Peyer's patch (tissue), 4 donors: ENCODE results near the gene PIK3R5. TPM values are rescaled to one million over a fixed set of nuclear protein-coding genes. Genes with fewer than 3 reads are reported as not detected.

ENCODE experiments used
- DNase-seq, 3 donors: peaks; one replicate each; pipeline ENCODE4 v3.0.0-alpha.2; 2017 to 2019
- H3K27ac ChIP-seq, 4 donors: fragments of 200-600 bp; sonication (generic); one replicate each; pipeline ENCODE4 v1.5.1; 2016 to 2019
- H3K27me3 ChIP-seq, 2 donors: fragments of 200-600 bp; sonication (generic); one replicate each; pipeline ENCODE4 v1.5.1; 2019
- H3K36me3 ChIP-seq, 3 donors: fragments of 200-600 bp; sonication (generic); one replicate each; pipeline ENCODE4 v1.5.1; 2016 to 2019
- H3K4me1 ChIP-seq, 4 donors: fragments of 200-600 bp; sonication (generic); one replicate each; pipeline ENCODE4 v1.5.1; 2016 to 2019
- H3K4me3 ChIP-seq, 4 donors: fragments of 200-600 bp; sonication (generic); 1 replicate in 3 of 4; 2 replicates in 1 of 4; pipeline ENCODE4 v1.5.1; 2016 to 2019; ENCODE audit warnings: mild to moderate bottlenecking in 1 of 4
- H3K9me3 ChIP-seq, 4 donors: fragments of 200-600 bp; sonication (generic); one replicate each; pipeline ENCODE4 v1.5.1; 2016 to 2019; ENCODE audit warnings: mild to moderate bottlenecking in 1 of 4
- POLR2A ChIP-seq, 2 donors: fragments of 450-650 bp; IDR thresholded peaks; one replicate each; pipeline ENCODE4 v1.5.1; 2017; ENCODE audit warnings: antibody characterized with exemption in 2 of 2, mild to moderate bottlenecking in 2 of 2, moderate library complexity in 2 of 2
- total RNA-seq, 4 donors: library from RNA; depleted of rRNA; stranded (reverse); fragments of >200 nt; gene quantifications; one replicate each; pipeline ENCODE4 v1.1.0, GENCODE V29; 2016
- TF ChIP-seq, protein P1 (sequence below), 6 experiments: fragments of 450-650 bp in 4 of 6; fragments of 200-600 bp in 2 of 6; sonication (generic) in 1 of 6; IDR thresholded peaks; one replicate each; pipeline ENCODE4 v1.5.1; 2017 to 2019; ENCODE audit warnings: antibody characterized with exemption in 6 of 6, mild to moderate bottlenecking in 3 of 6, moderate library complexity in 1 of 6

The PIK3R5 gene
- total RNA-seq, 4 donors from 2014 or later = 6.3 to 74.3 (median 10.3) TPM

DNA sequence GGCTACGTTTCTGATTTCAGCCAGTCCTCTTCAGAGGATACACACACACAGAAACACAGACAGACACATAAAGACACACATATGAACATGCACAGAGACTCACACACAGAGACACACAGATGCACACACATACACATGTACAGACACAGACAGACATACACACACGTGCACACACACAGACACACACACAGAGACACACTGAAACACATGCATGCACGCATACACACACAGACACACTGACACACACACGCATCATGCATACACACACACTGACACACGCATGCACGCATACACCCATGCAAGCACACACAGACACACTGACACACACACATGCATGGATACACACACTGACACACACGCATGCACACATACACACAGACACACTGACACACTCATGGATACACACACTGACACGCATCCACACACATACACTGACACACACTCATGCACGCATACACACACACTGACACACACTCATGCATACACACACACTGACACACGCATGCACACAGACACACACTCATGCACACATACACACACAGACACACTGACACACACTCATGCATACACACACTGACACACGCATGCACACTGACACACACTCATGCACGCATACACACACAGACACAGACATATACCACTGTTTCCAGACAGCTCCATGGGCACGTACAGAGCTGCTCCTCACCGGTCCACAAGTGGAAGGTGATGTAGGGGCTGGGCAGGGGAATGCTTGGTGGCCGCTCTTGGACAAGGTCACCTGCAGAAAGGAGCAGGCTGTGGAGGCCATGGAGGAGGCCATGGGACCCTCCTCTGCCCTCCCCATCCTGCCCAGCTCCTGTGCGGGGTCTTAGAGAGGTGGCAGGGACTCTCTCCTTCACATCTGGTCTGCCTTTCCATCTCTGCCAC is 136.2 kb downstream of the PIK3R5 start:
- H3K9me3 ChIP-seq = no peaks in the 10 kb centered on the region
- H3K27me3 ChIP-seq = peaks cover 0 to 4% of the 10 kb centered on the region in 2 donors
- H3K4me1 ChIP-seq = no peaks in the 10 kb centered on the region
- DNase-seq = no peak
- TF ChIP-seq, protein P1, sequence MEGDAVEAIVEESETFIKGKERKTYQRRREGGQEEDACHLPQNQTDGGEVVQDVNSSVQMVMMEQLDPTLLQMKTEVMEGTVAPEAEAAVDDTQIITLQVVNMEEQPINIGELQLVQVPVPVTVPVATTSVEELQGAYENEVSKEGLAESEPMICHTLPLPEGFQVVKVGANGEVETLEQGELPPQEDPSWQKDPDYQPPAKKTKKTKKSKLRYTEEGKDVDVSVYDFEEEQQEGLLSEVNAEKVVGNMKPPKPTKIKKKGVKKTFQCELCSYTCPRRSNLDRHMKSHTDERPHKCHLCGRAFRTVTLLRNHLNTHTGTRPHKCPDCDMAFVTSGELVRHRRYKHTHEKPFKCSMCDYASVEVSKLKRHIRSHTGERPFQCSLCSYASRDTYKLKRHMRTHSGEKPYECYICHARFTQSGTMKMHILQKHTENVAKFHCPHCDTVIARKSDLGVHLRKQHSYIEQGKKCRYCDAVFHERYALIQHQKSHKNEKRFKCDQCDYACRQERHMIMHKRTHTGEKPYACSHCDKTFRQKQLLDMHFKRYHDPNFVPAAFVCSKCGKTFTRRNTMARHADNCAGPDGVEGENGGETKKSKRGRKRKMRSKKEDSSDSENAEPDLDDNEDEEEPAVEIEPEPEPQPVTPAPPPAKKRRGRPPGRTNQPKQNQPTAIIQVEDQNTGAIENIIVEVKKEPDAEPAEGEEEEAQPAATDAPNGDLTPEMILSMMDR (IDR thresholded peaks at IDR 0.05) = no peak
- no peak for TF ChIP-seq POLR2A (IDR thresholded peaks at IDR 0.05)
- no peak overlapping the region for H3K4me3 ChIP-seq
- no peaks in the 10 kb centered on the region for H3K36me3 ChIP-seq
- H3K27ac ChIP-seq = no peak overlapping the region

Other genes with a start within 250 kb of the PIK3R5 start
- not detected for gene CCDC42, start 220.9 kb downstream of the PIK3R5 start, total RNA-seq
- gene SPDYE4, start 207.2 kb downstream of the PIK3R5 start, total RNA-seq = not detected
- gene MFSD6L, start 166.3 kb downstream of the PIK3R5 start, total RNA-seq = 1 to 10 TPM in 3 of 4 donors, not detected in 1; 1.2 to 3.2 (median 1.6) TPM
- gene PIK3R6, start 98.0 kb downstream of the PIK3R5 start, total RNA-seq = 10 to 100 TPM in 1 of 4 donors, 1 to 10 TPM in 2, under 1 TPM in 1; 0.88 to 14.9 (median 2.8) TPM
- gene NTN1, start 55.8 kb upstream of the PIK3R5 start, total RNA-seq = 10 to 100 TPM in 2 of 4 donors, 1 to 10 TPM in 2; 4.0 to 17.3 (median 10.9) TPM